Head of caudate nucleus (tissue), 42 donors: ENCODE results near the gene PLCD3.

Experiments
- DNase-seq, 42 donors: peaks; one replicate each; pipeline versions ENCODE4 v3.0.0 to v3.0.0-alpha.2; 2020 to 2021; ENCODE audit warnings: mixed read lengths in 7 of 42
- intact Hi-C: fragments of 100-400 bp; cut with DNase I; formaldehyde crosslinking; loops from one replicate; pipeline ENCODE4 v1.15.0; 2022

The PLCD3 gene, protein sequence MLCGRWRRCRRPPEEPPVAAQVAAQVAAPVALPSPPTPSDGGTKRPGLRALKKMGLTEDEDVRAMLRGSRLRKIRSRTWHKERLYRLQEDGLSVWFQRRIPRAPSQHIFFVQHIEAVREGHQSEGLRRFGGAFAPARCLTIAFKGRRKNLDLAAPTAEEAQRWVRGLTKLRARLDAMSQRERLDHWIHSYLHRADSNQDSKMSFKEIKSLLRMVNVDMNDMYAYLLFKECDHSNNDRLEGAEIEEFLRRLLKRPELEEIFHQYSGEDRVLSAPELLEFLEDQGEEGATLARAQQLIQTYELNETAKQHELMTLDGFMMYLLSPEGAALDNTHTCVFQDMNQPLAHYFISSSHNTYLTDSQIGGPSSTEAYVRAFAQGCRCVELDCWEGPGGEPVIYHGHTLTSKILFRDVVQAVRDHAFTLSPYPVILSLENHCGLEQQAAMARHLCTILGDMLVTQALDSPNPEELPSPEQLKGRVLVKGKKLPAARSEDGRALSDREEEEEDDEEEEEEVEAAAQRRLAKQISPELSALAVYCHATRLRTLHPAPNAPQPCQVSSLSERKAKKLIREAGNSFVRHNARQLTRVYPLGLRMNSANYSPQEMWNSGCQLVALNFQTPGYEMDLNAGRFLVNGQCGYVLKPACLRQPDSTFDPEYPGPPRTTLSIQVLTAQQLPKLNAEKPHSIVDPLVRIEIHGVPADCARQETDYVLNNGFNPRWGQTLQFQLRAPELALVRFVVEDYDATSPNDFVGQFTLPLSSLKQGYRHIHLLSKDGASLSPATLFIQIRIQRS

DNA sequence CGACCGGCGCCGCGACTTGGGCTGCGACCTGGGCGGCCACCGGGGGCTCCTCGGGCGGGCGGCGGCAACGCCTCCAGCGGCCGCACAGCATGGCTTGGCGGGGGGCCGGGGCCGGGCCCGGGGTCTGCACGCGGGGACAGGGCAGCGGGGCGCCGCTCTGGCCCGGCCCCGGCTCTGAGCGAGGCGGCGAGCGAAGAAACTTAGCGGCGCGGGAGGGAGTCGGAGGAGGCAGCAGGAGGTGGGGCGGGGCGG, at the start of gene PLCD3:
Gene PLCD3, minus strand, starts transcription at position 196 of the 252 bp plus-strand sequence. Its CDS starts 105 bp downstream, at position 91.
- intact Hi-C loops: no loop called here

DNA sequence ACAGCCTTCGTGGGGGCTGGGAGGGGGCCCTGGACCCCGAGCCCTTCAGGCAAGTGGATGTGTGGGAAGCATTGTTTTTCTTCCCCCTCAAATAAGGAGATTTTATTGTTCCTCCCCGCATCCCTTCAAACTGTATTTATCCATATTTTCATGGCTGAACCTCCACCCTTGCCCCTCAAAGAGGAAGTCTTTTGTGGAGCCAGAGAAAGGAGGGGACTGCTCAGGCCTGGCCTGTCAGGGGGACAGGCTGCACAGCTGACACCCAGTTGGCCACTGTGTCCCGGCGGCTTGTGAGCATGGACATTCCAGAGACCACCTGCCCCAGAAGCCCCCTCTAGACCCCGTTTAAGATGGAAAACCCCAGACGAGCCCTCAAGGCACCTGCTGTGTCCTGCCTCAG, 45.2 kb upstream of the PLCD3 start:
- DNase-seq: no peak
- intact Hi-C loops: no loop called here

More for the DNA sequence above, at the start of gene PLCD3:
- DNase-seq: no peak

DNA sequence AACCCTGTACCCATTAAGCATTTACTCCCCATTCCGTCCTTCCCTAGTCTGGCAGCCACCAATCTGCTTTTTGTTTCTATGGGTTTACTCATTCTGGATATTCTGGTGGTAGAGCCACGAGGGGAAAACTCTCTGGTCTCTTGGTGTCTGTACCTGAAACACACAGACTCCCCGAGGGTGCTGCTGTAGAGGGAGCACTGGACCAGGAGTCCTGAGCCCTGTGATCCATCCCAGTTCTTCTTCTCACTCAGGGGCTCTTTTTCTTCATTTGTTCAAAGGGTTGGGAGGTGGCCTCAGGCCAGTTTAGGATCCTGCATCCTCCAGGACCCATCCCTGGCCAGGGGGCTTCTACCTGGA, 43.4 kb upstream of the PLCD3 start:
- intact Hi-C loops: no loop called here
- no peak for DNase-seq

DNA sequence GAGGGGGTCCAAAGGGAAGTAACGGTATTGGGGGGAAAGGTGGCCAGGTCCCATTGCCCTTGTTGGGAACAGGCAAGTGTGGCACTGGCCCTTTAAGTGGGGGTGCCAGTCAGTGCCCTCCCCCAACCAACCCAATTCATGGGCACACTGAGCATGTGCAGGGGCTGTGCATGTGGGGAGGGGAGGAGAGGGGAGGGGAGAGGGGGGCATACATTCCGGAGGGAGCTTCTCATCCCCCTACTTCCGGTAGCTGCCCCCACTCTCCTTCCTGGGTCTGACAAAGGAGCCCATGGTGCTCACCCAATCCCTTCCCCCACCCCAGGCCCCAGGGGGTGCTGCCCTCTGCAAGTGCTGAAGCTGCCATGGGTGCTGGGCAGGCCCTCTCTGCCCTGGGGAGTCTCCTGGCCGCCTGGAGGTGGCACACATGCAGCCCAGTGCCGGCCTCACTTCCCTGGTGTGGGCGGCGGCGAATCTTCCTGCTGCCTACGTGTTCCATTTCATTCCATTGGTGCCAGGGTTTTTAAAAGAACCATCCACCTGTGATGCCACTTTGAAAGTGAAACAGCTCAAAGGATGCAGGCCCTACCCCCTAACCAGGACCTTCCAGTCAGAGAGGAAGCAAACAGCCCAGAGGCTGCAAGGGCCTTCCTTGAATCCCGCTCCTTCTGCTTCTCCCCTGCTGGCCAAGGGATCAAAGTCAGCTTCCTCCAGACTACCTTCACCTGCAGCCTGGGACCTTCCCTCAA, 40.4 kb upstream of the PLCD3 start:
- intact Hi-C loops: no loop called here
- DNase-seq: peak; percentile 80 to 95 (median 89)

DNA sequence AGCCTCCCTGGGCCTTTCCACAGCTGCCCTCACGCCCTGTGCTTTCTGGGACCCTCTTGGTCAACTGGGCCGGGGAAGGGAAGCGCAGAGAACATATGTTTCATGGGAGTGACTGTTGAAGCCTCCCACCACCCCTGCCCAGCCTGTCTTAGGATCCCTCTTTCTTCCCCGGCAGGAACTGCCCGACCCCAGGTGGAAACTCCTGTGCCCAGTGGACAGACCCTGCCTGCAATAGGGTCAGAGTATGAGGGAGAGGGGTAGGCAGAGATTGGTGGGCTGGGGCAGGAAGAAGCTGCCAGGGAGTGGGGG, 39.9 kb upstream of the PLCD3 start:
- DNase-seq: peak in 2 of 42 donors; percentile 9 to 14
- intact Hi-C loops: no loop called here

DNA sequence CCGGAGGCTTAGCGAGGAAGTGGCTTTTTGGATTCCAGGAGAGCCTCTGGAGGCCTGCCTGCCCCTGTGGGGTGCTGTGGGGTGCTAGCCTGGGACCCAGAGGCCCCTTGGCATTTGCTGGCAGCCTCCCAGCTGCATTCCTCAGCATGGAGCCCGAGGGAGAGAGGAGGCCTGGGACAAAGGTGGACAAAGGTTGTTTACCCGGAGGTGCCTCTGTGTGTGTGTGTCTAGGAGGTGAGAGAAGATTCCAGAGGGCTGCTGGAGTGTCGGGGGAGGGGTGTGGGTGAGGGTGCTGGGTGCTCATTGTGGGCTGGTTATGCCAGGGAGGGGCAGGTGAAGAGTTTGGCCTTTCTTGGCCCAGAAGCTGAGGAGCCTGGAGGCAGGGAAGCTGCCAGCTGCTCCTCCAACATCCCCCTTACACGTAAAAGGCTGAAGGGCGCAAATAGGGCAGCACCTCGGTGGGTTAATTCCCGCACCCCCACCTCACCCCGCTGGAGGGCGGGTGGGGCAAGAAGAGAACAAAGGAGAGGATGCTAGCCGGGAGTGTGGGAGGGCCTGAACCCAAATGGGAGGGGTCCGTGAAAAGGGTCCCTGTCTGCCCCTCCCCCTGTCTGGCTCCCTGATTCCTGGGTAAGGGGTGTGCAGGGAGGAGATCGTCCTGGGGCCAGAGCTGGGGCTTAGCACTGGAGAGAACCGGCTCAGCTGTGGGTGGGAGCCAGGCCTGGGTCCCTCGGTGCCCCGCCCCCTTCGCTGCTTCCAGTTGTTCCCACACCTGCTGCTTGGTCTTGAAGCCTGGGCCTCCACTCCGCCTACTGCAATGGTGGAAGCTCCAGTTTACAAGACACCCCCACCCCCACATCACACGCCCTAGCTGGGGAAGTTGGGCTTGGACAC, 39.3 kb upstream of the PLCD3 start:
- DNase-seq: peak in 5 of 42 donors; percentile 14 to 51 (median 23)
- intact Hi-C loops: no loop called here

DNA sequence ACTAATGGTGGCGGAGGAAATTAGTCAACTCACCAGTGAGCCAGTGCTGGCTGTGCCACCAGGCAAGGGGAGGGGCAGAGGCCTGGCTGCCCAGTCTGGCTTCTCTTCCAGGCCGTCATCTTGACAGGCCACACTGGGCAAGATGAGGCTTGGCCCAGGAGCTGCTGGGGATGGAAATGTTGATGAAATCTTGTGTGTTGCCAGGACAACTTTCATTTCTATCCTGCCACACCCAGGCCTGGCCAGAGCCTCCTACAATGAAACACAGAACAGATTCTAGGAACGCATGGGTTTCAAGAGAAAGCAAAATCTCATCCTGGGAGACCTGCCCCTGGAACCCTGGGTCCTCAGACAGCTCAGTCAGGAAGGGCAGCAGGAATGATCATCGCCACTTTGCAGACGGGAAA, 38.6 kb upstream of the PLCD3 start:
- peak in 21 of 42 donors; percentile 16 to 71 (median 38) for DNase-seq
- intact Hi-C loops: no loop called here

DNA sequence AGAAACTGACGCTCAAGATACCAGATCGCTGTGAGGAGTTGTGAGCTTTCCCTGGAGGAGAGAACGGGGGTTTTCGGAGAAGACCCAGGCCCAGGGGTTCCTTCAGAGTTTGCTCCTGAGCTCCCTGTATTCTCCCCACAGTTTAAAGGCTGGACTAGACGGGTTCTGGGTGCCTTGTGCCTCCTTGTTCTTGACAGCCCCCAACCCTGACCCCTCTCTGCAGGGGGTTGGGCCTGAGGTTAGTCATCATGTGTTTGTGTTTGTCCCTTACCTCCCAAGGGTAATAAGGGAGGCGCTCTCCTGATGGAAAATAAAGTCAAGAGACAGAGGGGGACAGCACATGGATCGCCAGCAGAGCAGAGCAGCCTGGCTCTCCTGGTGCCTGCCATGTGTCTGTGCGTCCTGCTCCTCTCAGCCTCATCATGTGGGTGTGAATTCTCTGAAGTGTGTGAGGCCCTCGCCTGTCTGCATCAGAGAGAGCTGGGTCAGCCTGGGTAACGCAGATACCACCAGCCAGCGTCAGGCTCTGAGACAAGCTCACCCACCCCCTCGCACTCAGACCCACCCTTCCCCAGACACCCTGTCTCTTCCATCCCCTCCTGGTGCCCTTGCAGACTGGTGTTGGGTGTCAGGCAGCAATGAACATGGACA, 38.1 kb upstream of the PLCD3 start:
- intact Hi-C loops: no loop called here
- DNase-seq: no peak

DNA sequence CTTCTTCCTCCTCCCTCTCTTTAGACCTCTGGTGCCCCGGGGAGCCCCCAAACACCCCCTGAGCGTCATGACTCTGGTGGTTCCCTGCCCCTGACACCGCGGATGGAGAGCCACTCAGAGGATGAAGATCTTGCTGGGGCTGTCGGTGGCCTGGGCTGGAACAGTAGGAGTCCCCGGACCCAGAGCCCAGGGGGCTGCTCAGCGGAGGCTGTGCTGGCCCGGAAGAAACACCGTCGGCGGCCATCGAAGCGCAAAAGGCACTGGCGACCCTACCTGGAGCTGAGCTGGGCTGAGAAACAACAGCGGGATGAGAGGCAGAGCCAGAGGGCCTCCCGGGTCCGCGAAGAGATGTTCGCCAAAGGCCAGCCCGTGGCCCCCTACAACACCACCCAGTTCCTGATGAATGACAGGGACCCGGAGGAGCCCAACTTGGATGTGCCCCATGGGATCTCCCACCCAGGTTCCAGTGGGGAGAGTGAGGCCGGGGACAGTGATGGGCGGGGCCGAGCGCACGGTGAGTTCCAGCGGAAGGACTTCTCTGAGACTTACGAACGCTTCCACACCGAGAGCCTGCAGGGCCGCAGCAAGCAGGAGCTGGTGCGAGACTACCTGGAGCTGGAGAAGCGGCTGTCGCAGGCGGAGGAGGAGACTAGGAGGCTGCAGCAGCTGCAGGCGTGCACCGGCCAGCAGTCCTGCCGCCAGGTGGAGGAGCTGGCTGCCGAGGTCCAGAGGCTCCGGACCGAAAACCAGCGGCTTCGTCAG, 36.9 kb upstream of the PLCD3 start:
- intact Hi-C loops: no loop called here
- DNase-seq: no peak

DNA sequence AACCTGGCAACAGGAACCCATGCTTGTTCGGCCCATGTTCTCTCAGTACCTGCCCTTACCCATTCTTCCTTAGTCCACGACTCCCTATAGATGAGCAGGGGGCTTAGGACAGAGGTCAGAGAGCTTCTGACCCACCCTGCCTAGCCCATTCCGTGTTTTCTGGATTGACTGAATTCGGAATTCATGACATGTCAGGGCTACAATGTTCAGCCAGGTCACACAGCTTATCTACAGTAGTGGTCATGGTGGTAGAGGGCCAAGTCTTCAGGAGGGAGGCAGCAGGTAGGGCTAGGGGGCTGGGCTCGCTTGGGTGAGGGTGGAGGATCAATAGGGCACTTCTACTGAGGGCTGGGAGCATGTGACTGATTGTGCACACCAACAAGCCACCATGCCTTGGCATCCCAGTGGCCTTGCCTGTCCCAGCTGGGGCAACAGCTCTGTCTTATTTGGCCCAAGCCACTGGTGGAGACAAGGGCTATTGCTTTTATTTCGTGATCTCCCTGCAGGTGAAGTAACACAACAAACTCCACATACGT, 32.5 kb upstream of the PLCD3 start:
- no peak for DNase-seq
- intact Hi-C loops: loop anchor here (5.0 kb wide), 1 partner anchor 152 kb away; the partner anchor contains the start of gene MAP3K14

DNA sequence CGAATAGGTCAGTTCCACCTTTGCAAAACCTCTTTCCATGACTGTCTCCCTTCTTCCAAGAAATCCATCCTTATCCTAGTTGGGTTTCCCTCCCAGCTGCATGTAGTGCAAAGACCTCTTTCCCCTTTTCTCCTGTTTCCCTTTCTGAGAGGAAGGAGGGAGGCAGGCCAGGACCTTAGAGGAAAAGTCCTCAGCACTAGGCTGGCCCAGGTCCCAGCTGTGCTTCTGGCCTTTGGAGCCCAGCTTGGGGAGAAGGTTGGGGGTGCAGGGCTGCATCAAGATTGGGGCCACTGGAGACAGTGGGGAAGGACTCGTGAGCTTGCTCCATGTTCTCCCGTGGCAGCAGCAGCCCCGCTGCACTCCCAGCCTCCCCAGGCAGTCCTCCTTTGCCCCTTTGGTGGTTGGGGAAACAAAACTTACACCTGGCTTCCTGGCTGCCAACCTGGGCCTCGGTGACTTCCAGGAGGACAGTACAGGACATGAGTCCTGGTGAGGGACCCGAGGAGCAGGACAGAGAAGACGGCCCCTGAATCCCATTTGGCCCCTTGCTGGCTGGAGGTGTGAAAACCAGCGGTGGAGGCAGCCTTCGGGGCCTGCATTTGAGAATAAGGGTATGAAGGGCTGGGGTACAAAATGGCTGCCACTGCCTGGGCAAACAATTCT, 29.8 kb upstream of the PLCD3 start:
- intact Hi-C loops: loop anchor here (5.0 kb wide), 1 partner anchor 155 kb away; the partner anchor contains the start of gene MAP3K14
- DNase-seq: peak in 11 of 42 donors; percentile 16 to 49 (median 26)

DNA sequence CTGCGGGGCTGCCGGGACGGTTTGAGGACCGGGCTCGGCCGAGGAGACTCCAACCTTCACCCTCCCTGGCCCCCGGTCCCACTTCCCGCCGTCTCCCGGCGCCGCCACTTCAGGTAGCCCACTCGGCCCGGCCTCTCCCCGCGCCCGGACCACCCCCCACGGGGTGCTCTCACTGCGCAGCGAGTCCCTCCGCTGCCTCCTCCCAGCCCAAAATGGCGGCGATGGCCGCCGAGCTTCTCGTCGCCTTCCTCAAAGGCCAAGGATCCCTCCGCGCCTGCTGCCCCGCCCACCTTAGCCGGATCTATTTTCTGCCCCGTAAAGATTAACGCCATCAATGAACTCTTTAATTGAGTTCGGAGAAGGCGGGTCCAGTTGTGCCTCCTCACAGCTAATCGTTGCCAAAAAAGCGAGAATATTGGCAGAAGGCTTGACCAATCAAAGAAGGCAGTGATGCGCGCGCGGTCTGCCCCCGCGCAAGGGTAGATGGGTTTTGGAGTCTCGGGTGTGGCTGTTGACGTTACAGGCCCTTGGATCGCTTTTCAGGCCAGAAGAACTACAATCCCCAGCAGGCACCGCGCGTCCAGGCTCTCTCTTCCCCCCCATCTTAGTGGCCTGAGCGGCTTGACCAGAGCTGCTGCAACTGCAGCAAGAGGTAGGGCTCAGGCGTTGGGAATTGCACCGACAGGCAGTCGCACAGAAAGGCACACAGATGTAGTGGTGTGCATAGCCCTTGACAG, 29.1 kb upstream of the PLCD3 start, which contains the start of gene HEXIM2:
Gene HEXIM2, plus strand, starts transcription at position 588 of the 737 bp plus-strand sequence. CDS start 919 bp downstream, outside the sequence.
- intact Hi-C loops: loop anchor here (5.0 kb wide), 1 partner anchor 156 kb away; the partner anchor contains the start of gene MAP3K14
- DNase-seq: peak; percentile 97 to 100 (median 99)

DNA sequence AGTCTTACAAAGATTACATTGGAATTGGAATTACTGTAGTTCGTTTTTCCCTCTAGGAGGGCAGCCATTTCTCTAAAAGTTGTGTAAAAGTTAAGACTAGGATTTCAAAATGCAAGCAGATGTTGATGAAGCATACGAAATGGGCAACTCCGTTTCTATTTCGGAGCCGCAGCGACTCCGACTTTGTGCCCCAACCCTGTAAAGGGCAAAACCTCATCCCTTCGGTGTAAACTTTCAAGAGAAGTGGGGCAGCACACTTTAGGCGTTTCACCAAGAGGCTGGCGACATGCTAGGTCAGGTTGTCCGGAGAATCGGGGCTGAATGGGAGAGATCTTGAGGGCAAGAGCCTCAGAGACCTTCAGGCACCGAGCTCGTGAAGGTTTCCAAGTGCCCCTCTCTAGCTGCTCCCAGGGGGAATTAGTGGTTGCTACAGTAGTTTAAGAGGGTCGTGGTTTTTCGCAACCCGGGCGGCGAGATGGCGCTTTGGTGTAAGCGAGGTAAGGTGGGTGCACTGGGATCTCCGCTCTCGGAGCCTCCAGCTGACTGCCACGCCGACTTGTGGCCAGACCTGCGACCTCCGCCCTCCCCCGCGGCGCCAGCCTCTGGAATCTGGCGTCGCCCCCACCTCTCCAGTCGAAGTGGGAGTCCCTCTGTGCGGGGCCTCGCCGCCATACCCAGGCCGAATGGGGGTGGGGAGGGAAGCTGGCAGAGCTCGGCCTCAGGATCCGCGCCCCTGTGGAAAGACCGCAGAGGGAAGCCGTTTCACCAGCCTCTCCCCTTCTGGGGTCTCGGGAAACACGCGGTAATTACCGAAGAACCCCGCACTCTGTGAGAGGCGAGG, 28.4 kb upstream of the PLCD3 start:
- intact Hi-C loops: loop anchor here (1.0 to 5.0 kb wide), 2 partner anchors 10 to 157 kb away; partner anchors contain the start of gene MAP3K14
- peak in 41 of 42 donors; percentile 36 to 87 (median 74) for DNase-seq

DNA sequence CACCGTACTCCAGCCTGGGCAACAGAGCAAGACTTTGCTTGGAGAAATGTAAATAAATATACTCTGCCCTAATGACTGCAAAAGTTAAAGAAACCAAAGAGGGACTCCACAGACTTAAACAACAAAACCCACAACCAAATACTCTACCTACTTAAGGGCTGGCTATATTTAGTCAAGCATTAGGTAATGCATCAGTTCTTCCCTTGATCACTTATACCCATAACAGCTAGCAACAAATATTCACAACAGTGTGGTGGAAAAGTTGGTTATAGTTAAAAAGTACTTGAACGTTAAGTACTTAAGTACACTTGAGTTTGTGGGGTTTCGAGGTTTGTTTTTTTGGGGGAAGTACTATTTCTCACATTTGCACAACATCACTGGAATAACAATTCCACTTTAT, 23.9 kb upstream of the PLCD3 start:
- no peak for DNase-seq
- intact Hi-C loops: no loop called here

DNA sequence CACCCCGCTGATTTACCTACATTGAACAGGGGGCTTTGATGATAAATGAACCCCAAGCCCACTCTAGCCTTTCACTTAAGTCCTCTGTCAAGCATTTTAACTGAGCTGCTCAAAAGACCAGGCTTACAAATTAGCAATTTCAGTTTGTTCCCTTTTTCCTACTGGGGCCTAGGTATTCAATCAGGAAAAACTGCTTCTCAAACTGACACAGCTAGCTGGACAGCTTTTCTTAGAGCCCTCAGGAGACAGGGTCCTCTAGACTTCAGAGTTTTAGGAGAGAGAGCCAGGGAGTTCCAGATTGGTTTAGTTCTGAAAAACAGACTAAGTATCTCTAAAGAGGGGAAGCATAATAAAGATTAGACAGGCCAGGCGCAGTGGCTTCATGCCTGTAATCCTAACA, 23.2 kb upstream of the PLCD3 start:
- DNase-seq: no peak
- intact Hi-C loops: no loop called here
